ENCODE measurements around the gene MESP2. TPM values are rescaled to one million over a fixed set of nuclear protein-coding genes. Genes with fewer than 3 reads are reported as not detected.

MESP2 gene
- total and polyA plus RNA-seq, 9 of the 15 experiments (the other 6 are each of a cell fraction or from before 2014, with no cell fraction given), result 0.08 to 0.82 (median 0.37) TPM

- TF ChIP-seq ZNF740 (CRISPR knock-in tag; IDR thresholded peaks at IDR 0.05), result no peak
- TF ChIP-seq ZNF740 (tag; IDR thresholded peaks at IDR 0.05), result peak in 1 of 2 experiments; percentile 98; a peak in 2 of 4 replicates
- peak; percentile 40; the same call in 1 of the 2 replicates for TF ChIP-seq JUND (IDR thresholded peaks at IDR 0.05; ENCODE audit: borderline replicate concordance, low read depth, low read length)
- TF ChIP-seq JUND (tag; IDR thresholded peaks at IDR 0.05; ENCODE audit: borderline replicate concordance, low read depth, low read length), result peak; percentile 84; the same call in 2 of the 3 replicates
- TF ChIP-seq, protein P1, sequence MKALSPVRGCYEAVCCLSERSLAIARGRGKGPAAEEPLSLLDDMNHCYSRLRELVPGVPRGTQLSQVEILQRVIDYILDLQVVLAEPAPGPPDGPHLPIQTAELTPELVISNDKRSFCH (CRISPR knock-in tag; IDR thresholded peaks at IDR 0.05), result peak; percentile 88
- TF ChIP-seq, protein P1 (tag; IDR thresholded peaks at IDR 0.05), result peak; percentile 99
- TF ChIP-seq EWSR1 (IDR thresholded peaks at IDR 0.05; ENCODE audit: borderline replicate concordance, low read depth, partially characterized antibody), result no peak
- no peak for TF ChIP-seq POU5F1 (IDR thresholded peaks at IDR 0.05; ENCODE audit: borderline replicate concordance, low read depth, low read length, partially characterized antibody)
- no peak for TF ChIP-seq ZBTB1 (CRISPR knock-in tag; IDR thresholded peaks at IDR 0.05; ENCODE audit: borderline replicate concordance, low read depth)
- TF ChIP-seq MEF2A (IDR thresholded peaks at IDR 0.05; ENCODE audit: control insufficient read depth, low read depth, low read length), result no peak
- TF ChIP-seq GTF2E2 (tag; IDR thresholded peaks at IDR 0.05), result peak; percentile 81; the same call in 1 of the 2 replicates
- TF ChIP-seq HDAC2 (IDR thresholded peaks at IDR 0.05), result no peak; the same call in 1 of the 2 replicates
- no peak for TF ChIP-seq POLR3G (IDR thresholded peaks at IDR 0.05; ENCODE audit: extremely low read depth, insufficient read length, insufficient replicate concordance)
- peak; percentile 96 for TF ChIP-seq ZNF57 (CRISPR knock-in tag; IDR thresholded peaks at IDR 0.05)
- TF ChIP-seq, protein P2, sequence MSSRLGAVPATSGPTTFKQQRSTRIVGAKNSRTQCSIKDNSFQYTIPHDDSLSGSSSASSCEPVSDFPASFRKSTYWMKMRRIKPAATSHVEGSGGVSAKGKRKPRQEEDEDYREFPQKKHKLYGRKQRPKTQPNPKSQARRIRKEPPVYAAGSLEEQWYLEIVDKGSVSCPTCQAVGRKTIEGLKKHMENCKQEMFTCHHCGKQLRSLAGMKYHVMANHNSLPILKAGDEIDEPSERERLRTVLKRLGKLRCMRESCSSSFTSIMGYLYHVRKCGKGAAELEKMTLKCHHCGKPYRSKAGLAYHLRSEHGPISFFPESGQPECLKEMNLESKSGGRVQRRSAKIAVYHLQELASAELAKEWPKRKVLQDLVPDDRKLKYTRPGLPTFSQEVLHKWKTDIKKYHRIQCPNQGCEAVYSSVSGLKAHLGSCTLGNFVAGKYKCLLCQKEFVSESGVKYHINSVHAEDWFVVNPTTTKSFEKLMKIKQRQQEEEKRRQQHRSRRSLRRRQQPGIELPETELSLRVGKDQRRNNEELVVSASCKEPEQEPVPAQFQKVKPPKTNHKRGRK (tag; IDR thresholded peaks at IDR 0.05), result no peak
- no peak for TF ChIP-seq TAL1 (IDR thresholded peaks at IDR 0.05)
- no peak for TF ChIP-seq HDAC3 (IDR thresholded peaks at IDR 0.05; ENCODE audit: borderline replicate concordance, partially characterized antibody)
- TF ChIP-seq HDAC6 (IDR thresholded peaks at IDR 0.05; ENCODE audit: low read depth, low read length), result no peak
- TF ChIP-seq, protein P3, sequence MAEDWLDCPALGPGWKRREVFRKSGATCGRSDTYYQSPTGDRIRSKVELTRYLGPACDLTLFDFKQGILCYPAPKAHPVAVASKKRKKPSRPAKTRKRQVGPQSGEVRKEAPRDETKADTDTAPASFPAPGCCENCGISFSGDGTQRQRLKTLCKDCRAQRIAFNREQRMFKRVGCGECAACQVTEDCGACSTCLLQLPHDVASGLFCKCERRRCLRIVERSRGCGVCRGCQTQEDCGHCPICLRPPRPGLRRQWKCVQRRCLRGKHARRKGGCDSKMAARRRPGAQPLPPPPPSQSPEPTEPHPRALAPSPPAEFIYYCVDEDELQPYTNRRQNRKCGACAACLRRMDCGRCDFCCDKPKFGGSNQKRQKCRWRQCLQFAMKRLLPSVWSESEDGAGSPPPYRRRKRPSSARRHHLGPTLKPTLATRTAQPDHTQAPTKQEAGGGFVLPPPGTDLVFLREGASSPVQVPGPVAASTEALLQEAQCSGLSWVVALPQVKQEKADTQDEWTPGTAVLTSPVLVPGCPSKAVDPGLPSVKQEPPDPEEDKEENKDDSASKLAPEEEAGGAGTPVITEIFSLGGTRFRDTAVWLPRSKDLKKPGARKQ (CRISPR knock-in tag; IDR thresholded peaks at IDR 0.05), result peak; percentile 82; the same call in 1 of the 2 replicates
- no peak for TF ChIP-seq ZC3H4 (CRISPR knock-in tag; IDR thresholded peaks at IDR 0.05; ENCODE audit: borderline replicate concordance)
- peak; percentile 67 for TF ChIP-seq NFE2L1 (tag; IDR thresholded peaks at IDR 0.05; ENCODE audit: borderline replicate concordance, low read depth)
- TF ChIP-seq XRCC3 (IDR thresholded peaks at IDR 0.05), result no peak
- no peak for TF ChIP-seq LARP7 (IDR thresholded peaks at IDR 0.05)
- TF ChIP-seq SRSF1 (IDR thresholded peaks at IDR 0.05; ENCODE audit: low read depth, low read length), result no peak
Measured at GRCh38 chr15:89781891-89782618, 5.9 kb downstream of the MESP2 start (continued).
